Stimulated activated naive CD8-positive, alpha-beta T cell treated with anti-CD3 and anti-CD28 coated beads, Interleukin-15, Interleukin-2, amounts not matched to agents 100 ng/mL and 50 ng/mL, for 24 hours (primary cell): ENCODE data around the gene B4GALT5.

Experiments
- H3K27ac Mint-ChIP-seq: one replicate; pipeline ENCODE4 v1.8.0; 2021; ENCODE audit warnings: mild to moderate bottlenecking, mixed read lengths
- H3K27me3 Mint-ChIP-seq: one replicate; pipeline ENCODE4 v1.8.0; 2021; ENCODE audit warnings: mixed read lengths
- H3K36me3 Mint-ChIP-seq: one replicate; pipeline ENCODE4 v1.8.0; 2021; ENCODE audit warnings: low read depth, mixed read lengths
- H3K4me1 Mint-ChIP-seq: one replicate; pipeline ENCODE4 v1.8.0; 2021; ENCODE audit warnings: low read depth, mixed read lengths
- H3K4me3 Mint-ChIP-seq: one replicate; pipeline ENCODE4 v1.8.0; 2021; ENCODE audit warnings: mild to moderate bottlenecking, mixed read lengths
- H3K9me3 Mint-ChIP-seq: one replicate; pipeline ENCODE4 v1.8.0; 2021; ENCODE audit warnings: mixed read lengths

B4GALT5 gene

DNA sequence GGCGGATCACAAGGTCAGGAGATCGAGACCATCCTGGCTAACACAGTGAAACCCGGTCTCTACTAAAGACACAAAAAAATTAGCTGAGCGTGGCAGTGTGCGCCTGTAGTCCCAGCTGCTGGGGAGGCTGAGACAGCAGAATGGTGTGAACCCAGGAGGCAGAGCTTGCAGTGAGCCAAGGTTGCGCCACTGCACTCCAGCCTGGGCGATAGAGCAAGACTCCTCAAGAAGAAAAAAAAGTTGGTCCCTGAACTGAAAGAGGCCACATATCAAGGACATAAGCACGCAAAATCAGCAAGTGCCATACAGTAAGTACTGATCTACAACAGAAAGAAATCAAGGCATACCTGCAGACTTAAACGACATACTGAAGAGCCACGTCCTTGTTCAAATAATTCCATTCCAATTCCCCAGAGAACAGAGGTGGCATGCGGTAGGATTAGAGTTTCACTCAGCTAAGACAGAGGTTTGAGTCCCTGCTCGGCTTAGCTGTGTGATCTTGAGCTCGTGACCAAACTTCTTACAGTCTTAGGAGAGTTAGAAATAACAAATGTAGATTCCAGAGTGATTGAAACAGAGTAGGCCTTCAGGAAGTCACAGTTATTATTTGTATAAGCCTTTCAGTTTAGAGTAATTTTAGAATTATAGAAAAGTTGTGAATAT, 29.2 kb downstream of the B4GALT5 start:
- peaks cover 29% of the 10 kb centered on the region for H3K36me3 Mint-ChIP-seq
- no peak overlapping the region for H3K27ac Mint-ChIP-seq
- peaks cover 54% of the 10 kb centered on the region for H3K4me1 Mint-ChIP-seq
- H3K9me3 Mint-ChIP-seq: no peaks in the 10 kb centered on the region
- no peaks in the 10 kb centered on the region for H3K27me3 Mint-ChIP-seq
- no peak overlapping the region for H3K4me3 Mint-ChIP-seq

DNA sequence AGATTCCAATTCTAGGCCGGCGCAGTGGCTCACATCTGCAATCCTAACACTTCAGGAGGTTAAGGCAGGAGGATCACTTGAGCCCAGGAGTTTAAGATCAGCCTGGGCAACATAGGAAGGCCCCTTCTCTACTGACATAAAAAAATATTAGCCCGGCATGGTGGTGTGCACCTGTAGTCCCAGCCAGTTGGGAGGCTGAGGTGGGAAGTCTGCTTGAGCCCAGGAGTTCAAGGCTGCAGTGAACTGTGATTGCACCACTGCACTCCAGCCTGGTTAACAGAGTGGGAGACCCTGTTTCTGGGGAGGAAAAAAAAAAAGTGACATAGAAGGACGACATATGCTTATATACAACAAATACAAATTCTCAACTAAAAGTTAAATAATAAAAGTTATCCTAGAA, 30.9 kb downstream of the B4GALT5 start:
- Mint-ChIP-seq H3K27ac (no peak overlapping the region), H3K36me3 (peaks cover 27% of the 10 kb centered on the region), H3K9me3 (no peaks in the 10 kb centered on the region), H3K27me3 (no peaks in the 10 kb centered on the region), H3K4me3 (no peak overlapping the region), H3K4me1 (peaks cover 64% of the 10 kb centered on the region)

DNA sequence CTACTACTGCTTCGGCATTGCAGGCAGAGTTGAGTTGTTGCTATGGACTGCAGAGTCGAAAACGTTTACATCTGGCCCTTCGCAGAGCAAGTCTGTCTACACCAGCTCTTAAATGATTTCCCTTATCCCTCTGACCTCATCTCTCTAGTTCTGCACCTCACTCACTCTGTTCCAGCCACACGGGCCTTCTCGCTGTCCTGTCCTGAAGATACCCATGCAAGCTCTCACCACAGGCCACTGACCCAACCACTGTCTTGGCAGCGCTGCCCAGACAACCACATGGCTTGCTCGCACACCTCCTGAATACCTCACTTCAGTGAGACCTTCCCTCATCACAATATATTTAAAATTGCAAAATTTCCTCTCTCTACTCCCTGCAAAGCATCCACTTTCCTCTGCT, 31.4 kb downstream of the B4GALT5 start:
- Mint-ChIP-seq H3K27me3 (no peaks in the 10 kb centered on the region), H3K27ac (no peak overlapping the region), H3K4me3 (no peak overlapping the region), H3K4me1 (peaks cover 67% of the 10 kb centered on the region), H3K9me3 (no peaks in the 10 kb centered on the region), H3K36me3 (peaks cover 27% of the 10 kb centered on the region)

DNA sequence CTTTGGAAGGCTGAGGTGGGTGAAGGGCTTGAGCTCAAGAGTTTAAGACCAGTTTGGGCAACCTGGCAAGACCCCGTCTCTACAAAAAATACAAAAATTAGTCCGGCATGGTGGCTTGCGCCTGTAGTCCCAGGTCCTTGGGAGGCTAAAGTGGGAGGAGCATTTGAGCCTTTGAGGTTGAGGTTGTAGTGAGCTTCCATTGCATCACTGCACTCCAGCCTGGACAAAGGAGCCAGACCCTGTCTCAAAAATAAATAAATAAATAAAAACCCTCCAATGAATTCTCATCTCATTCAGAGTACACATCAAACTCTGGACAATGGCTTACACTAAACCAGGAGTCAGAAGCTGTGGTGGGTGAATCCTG, 31.8 kb downstream of the B4GALT5 start:
- Mint-ChIP-seq H3K4me1 (peaks cover 67% of the 10 kb centered on the region), H3K36me3 (peaks cover 27% of the 10 kb centered on the region), H3K4me3 (no peak overlapping the region), H3K27me3 (no peaks in the 10 kb centered on the region), H3K9me3 (no peaks in the 10 kb centered on the region), H3K27ac (no peak overlapping the region)

DNA sequence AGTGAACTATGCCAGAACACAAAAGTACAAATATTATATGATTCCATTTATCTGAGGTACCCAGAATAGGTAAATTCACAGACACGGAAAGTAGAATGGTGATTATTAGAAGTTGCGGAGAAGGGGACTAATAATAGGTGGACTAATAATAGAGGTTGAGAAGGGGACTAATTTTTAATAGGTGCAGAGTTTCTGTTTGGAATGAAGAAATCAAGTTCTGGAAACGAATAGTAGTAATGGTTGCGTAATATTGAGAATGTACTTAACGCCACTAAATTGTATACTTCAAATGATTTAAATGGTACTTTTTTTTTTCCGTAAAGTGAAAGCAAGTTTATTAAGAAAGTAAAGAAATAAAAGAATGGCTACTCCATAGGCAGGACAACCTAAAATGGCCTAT, 33.2 kb downstream of the B4GALT5 start:
- Mint-ChIP-seq H3K27me3 (no peaks in the 10 kb centered on the region), H3K9me3 (no peaks in the 10 kb centered on the region), H3K4me1 (peaks cover 71% of the 10 kb centered on the region), H3K4me3 (no peak overlapping the region), H3K27ac (no peak overlapping the region), H3K36me3 (peaks cover 19% of the 10 kb centered on the region)

DNA sequence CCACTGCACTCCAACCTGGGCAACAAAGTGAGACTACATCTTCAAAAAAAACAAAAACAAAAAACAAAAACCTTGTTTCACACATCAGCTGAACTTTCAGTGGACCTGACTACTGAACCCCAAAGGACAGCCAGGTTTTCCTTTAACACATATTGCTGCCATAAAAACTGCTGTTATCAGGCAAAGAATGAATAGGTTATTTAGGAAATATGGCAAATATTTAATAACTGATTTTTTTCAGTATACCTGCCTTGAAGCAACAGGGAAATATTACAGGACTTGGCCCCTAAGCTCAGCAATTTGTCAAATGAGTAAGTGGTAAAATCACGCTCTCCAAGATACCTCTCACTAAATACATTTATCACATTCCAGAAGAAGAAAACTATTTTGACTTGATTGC, 34.0 kb downstream of the B4GALT5 start:
- Mint-ChIP-seq H3K27ac (peak overlapping the region; percentile 72), H3K36me3 (peaks cover 23% of the 10 kb centered on the region), H3K27me3 (no peaks in the 10 kb centered on the region), H3K4me3 (peak overlapping the region; percentile 68), H3K9me3 (no peaks in the 10 kb centered on the region), H3K4me1 (peaks cover 72% of the 10 kb centered on the region)

DNA sequence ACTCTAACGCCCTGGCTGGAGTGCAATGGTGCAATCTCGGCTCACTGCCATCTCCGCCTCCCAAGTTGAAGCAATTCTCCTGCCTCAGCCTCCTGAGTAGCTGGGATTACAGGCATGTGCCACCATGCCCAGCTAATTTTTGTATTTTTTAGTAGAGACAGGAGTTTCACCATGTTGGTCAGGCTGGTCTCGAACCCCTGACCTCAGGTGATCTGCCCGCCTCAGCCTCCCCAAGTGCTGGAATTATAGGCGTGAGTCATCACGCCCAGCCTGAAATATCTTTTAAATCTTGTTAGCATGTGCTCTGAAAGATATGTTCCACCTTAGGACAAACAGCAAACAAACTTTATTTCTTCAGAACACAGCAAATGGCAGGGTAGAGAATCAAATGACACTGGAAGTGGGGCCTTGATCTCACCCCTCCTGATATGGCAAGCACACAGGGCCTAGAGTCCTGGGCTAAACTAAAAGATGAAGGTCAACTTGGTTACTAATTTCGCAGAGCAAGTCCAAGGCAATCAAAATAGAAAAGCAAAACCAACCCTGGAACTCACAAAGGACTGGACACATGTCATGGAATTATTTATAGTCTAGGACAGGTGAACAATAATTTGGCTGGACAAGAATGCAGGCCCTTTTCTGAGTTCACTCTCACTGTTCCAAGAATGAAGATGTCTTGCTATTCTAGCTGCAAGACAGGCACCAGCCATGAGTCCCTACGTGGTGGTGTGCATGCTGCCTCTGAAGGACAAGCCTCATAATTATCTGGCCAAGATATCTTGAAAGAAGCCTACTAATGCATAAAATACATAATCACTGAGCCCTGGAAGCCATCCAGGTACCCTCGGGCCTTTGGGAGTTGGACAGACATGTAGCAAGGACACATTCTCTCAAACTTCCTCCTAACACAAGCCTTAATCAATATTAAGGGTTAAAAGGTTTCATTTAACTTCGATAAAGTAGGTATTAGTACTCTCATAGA, 35.6 kb downstream of the B4GALT5 start:
- Mint-ChIP-seq H3K4me1 (peaks cover 80% of the 10 kb centered on the region), H3K27me3 (no peaks in the 10 kb centered on the region), H3K9me3 (no peaks in the 10 kb centered on the region), H3K4me3 (peak overlapping the region; percentile 55), H3K36me3 (peaks cover 26% of the 10 kb centered on the region), H3K27ac (peak overlapping the region; percentile 85)

DNA sequence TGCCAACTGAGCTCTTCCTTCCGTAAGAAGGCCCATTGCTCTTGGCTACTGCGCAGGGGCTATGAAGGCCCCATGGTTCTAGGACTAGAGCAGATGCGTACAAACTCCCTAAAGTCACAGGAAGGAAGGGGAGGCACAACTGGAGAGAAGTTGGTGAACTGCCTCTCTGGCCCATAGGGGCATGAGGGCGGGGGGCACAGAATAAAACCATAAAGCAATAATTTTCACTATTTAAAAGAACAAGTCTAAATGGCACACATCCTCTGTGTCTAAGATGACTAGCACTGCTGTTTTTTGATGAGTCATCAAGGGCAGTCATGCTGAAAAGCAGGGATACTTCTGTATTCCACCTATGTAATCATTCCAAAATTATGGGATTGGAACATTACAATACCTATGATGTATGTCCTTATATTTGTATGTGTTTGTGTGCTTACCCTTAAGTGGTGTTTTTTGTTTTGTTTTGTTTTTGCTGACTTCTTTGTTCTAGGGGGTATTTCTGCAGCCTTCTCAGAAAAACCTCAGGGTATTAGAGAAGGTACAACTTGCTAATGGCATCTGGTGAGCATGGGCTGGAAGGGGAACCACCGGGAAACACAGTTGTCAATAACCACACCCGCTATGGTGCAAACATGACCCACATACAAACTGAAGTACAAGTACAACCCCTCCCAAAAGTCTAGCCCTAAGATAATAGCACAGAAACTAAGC, 36.9 kb downstream of the B4GALT5 start:
- Mint-ChIP-seq H3K9me3 (no peaks in the 10 kb centered on the region), H3K36me3 (peaks cover 19% of the 10 kb centered on the region), H3K4me1 (peaks cover 88% of the 10 kb centered on the region), H3K4me3 (peak overlapping the region; percentile 36), H3K27ac (peak overlapping the region; percentile 63), H3K27me3 (no peaks in the 10 kb centered on the region)

DNA sequence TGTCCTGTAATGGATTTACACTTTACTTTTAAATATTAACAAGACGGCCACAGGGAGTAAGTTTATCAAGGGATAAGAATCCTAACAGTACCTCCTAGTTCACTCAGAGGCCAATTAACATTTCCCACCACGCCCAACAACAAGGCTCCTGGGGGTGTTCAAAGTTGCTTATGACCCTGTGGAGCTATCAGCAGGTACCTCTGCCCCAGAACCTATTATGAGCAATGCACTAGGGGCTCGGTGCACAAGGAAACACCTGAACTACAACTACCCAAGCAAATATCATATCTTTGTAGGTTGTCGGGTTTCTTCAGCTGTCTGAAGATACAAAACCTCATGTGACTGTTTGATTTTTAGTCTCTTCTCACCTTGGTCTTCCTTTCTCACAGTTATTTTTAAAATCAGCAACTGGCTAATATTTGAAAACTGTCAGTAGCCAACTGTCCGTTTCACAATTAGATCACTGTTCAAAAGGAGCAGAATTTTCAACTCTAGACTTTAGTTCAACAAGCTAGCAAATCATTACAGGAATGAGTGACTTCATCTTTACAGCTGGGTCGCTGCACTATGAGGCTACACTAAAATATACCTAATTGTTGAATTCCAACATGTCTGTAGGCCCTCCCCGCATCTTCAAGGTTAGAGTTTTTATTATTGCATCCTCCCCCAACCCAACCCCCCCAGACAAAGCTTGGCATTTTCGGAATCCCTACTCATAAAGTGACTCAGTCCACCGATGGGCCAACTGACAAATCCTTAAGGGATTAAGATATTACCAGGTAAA, 38.1 kb downstream of the B4GALT5 start:
- no peaks in the 10 kb centered on the region for H3K9me3 Mint-ChIP-seq

DNA sequence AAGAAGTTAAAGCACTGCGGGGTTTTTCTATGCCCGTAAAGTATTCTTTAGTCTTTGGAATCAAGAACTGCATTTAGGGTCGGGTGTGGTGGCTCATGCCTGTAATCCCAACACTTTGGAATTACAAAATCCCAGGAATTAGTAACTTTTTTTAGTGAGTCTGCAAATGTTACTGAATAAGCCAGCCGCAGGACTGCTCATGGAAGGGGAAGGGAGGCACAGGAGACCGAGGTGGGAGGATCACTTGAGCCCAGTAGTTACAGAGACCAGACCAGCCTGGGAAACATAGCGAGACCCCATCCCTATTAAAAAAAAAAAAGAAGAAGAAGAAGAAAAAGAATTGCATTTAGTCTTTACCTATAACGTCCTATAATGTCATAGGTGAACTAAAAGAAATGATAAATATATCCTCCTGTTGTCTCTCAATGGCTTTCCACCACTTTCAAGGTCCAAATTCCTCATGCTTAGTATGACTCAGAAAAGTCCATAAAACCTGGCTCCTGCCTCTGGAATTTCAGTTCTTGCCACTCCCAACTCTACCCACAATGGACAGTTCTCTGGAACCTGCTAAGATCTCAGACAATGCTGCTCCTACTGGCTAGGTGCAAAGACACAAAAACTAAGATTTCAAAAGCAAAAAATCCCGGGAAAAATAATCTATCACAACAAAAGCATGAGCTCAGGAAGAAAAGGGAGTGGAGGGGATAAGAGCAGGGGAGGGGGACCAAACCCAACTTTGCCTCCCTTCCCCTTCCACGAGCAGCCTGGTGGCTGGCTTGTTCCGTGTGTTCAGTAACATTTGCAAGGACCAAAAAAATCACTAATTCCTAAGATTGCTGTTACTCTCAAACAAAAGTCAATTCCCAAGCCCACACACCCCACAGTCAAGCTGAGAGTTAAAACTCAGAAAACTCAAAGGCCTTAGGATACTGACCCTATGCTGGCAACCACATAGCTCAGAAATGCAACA, 39.0 kb downstream of the B4GALT5 start:
- peaks cover 9% of the 10 kb centered on the region for H3K36me3 Mint-ChIP-seq
- no peaks in the 10 kb centered on the region for H3K9me3 Mint-ChIP-seq
- peaks cover 94% of the 10 kb centered on the region for H3K4me1 Mint-ChIP-seq
- no peak overlapping the region for H3K4me3 Mint-ChIP-seq
- H3K27ac Mint-ChIP-seq: no peak overlapping the region
- H3K27me3 Mint-ChIP-seq: no peaks in the 10 kb centered on the region

More for the DNA sequence above, 38.1 kb downstream of the B4GALT5 start:
- H3K27me3 Mint-ChIP-seq: no peaks in the 10 kb centered on the region
- H3K4me1 Mint-ChIP-seq: peaks cover 93% of the 10 kb centered on the region
- H3K4me3 Mint-ChIP-seq: no peak overlapping the region
- H3K36me3 Mint-ChIP-seq: peaks cover 13% of the 10 kb centered on the region
- no peak overlapping the region for H3K27ac Mint-ChIP-seq

DNA sequence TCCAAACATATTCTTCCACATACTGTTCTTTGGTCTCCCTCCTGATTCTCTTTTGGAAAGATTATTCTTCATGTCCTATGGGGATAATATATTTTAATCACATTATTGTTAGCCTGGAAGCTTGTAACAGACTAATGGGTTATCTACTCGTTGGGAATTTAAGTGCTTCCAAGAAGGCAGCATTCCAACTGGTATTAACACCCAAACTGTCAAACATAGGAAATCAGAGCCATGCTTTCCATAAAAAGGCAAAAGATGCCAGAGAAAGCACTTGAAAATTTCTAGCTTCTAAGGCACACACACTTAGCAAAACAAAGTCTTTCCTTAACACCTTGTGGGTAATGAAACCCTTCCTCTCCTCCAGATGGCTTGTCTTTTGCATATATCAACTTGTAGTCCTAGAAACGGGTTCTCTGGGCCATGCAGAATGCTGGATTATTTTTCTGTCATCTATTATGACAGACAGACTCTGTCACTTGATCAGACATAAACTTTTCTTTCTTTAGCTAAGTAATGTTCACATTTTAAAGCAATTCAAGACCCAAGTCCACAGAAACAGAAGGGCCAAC, 41.5 kb downstream of the B4GALT5 start:
- H3K4me3 Mint-ChIP-seq: no peak overlapping the region
- H3K27ac Mint-ChIP-seq: no peak overlapping the region
- no peaks in the 10 kb centered on the region for H3K9me3 Mint-ChIP-seq
- no peaks in the 10 kb centered on the region for H3K27me3 Mint-ChIP-seq
- H3K36me3 Mint-ChIP-seq: peaks cover 9% of the 10 kb centered on the region
- peaks cover 85% of the 10 kb centered on the region for H3K4me1 Mint-ChIP-seq

DNA sequence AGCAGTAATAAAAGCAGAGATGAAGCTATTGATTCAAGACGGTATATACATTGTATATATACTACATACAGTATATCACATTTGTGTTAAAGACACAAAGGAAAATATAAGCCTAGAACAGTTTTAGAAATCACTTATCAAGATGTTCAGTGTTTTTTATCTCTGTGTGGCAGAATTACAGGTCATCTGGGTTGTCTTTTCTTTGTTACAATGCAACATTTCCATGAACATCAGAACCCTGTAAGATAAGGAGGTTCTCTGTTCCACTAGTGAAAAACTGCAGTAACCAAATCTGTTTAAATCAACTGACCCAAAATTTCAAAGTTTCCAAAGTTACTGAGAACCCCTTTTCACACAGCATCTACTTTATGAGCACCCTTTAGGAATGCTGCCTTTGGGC, 42.2 kb downstream of the B4GALT5 start:
- Mint-ChIP-seq H3K9me3 (no peaks in the 10 kb centered on the region), H3K27me3 (no peaks in the 10 kb centered on the region), H3K27ac (no peak overlapping the region), H3K4me3 (no peak overlapping the region), H3K36me3 (peaks cover 9% of the 10 kb centered on the region), H3K4me1 (peaks cover 81% of the 10 kb centered on the region)

DNA sequence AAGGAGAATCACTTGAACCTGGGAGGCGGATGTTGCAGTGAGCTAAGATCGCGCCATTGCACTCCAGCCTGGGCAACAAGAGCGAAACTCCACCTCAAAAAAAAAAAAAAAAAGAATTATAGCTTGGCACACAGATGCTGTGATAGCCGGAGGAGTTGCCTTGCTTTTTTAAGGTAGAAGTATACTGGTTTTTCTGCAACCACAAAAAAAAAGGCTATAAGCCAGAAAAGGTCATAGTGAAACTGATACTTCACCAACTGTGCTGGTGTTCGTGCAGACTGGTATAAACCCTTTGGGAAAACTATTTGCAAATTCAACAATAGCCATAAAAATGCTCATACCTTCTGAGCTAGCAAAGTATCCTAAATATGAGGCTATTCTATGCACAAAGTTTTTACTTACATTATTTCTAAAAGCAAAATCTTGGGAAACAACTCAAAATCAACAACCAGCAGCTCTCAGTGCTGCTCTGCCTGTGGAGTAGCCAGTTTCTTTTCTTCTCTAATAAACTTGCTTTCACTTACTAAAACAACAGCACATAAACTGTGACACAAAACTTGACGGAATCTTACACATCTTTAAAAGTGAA, 44.0 kb downstream of the B4GALT5 start:
- no peaks in the 10 kb centered on the region for H3K9me3 Mint-ChIP-seq
- H3K36me3 Mint-ChIP-seq: peaks cover 6% of the 10 kb centered on the region
- peak overlapping the region; percentile 51 for H3K4me3 Mint-ChIP-seq
- H3K27ac Mint-ChIP-seq: peak overlapping the region; percentile 57
- peaks cover 64% of the 10 kb centered on the region for H3K4me1 Mint-ChIP-seq
- no peaks in the 10 kb centered on the region for H3K27me3 Mint-ChIP-seq
